H1 (cell line): ENCODE data around the gene RAP1B. TPM values are rescaled to one million over a fixed set of nuclear protein-coding genes. Genes with fewer than 3 reads are reported as not detected.

ENCODE experiments used
- BACH1 ChIP-seq: IDR thresholded peaks from 2 replicates; pipeline ENCODE4 v1.6.1; 2012; ENCODE audit warnings: low read length, improper control_type of control experiment
- KDM1A ChIP-seq: fragments of 200-600, 300-600 bp; sonication (generic); IDR thresholded peaks from 2 replicates; pipeline ENCODE4 v1.7.1; 2016; ENCODE audit warnings: mild to moderate bottlenecking, low read length, borderline replicate concordance
- RBBP5 ChIP-seq: IDR thresholded peaks from 2 replicates; pipeline ENCODE4 v1.7.1; 2012; ENCODE audit warnings: low read depth, mild to moderate bottlenecking, inconsistent platforms, low read length, moderate library complexity, borderline replicate concordance
- polyA plus RNA-seq, 7 experiments: library from polyadenylated mRNA; depleted of rRNA in 3 of 7; stranded (reverse) in 5 of 7; unstranded in 2 of 7; fragments of >200 nt in 5 of 7; fragments of 200-250 nt in 2 of 7; gene quantifications; 1 replicate in 5 of 7; 2 replicates in 1 of 7; 4 replicates in 1 of 7; pipeline versions ENCODE4 v1.2.1 to v1.2.3, GENCODE V29; 2011 to 2013; ENCODE audit warnings: missing spikeins in 2 of 7, mixed read lengths in 2 of 7
- total RNA-seq: library from RNA; stranded (reverse); fragmentation: NEBNext Ultra II Directional; extraction: Animal tissue kit (Norgen Biotek cat#: 25700); gene quantifications from 2 replicates; pipeline ENCODE4 v1.2.1, GENCODE V29; 2021
- TF ChIP-seq, protein P1 (sequence below): fragments of 300-600 bp; sonication (generic); IDR thresholded peaks from 2 replicates; pipeline ENCODE4 v1.7.1; 2012; ENCODE audit warnings: low read length, moderate library complexity, mild to moderate bottlenecking, inconsistent platforms; ENCODE audit not compliant: insufficient replicate concordance
- TF ChIP-seq, protein P2 (sequence below): IDR thresholded peaks from 2 replicates; pipeline ENCODE4 v1.6.1; 2012; ENCODE audit warnings: low read length, inconsistent platforms

Gene RAP1B
- total and polyA plus RNA-seq, 2 of the 8 experiments (the other 6 are each of a cell fraction or from before 2014, with no cell fraction given), result 61.4 to 112 TPM

DNA sequence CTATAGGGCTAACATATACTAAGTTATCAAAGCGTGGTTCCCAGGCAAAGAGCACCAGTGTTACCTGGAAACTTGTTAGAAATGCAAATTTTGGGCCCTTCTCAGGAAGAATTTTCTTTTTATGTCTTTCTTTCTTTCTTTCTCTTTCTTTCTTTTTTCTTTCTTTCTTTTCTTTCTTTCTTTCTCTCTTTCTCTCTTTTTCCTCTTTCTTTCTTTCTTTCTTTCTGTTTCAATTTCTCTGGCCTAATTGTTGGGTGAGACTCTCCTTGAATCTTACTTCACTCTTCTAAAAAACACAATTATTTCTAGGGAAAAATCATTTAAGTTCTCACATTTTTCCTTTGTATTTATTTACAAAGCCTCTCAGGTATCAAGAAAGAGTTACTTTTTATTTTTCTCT lies 46.5 kb upstream of the RAP1B start (continued):
- TF ChIP-seq, protein P1, sequence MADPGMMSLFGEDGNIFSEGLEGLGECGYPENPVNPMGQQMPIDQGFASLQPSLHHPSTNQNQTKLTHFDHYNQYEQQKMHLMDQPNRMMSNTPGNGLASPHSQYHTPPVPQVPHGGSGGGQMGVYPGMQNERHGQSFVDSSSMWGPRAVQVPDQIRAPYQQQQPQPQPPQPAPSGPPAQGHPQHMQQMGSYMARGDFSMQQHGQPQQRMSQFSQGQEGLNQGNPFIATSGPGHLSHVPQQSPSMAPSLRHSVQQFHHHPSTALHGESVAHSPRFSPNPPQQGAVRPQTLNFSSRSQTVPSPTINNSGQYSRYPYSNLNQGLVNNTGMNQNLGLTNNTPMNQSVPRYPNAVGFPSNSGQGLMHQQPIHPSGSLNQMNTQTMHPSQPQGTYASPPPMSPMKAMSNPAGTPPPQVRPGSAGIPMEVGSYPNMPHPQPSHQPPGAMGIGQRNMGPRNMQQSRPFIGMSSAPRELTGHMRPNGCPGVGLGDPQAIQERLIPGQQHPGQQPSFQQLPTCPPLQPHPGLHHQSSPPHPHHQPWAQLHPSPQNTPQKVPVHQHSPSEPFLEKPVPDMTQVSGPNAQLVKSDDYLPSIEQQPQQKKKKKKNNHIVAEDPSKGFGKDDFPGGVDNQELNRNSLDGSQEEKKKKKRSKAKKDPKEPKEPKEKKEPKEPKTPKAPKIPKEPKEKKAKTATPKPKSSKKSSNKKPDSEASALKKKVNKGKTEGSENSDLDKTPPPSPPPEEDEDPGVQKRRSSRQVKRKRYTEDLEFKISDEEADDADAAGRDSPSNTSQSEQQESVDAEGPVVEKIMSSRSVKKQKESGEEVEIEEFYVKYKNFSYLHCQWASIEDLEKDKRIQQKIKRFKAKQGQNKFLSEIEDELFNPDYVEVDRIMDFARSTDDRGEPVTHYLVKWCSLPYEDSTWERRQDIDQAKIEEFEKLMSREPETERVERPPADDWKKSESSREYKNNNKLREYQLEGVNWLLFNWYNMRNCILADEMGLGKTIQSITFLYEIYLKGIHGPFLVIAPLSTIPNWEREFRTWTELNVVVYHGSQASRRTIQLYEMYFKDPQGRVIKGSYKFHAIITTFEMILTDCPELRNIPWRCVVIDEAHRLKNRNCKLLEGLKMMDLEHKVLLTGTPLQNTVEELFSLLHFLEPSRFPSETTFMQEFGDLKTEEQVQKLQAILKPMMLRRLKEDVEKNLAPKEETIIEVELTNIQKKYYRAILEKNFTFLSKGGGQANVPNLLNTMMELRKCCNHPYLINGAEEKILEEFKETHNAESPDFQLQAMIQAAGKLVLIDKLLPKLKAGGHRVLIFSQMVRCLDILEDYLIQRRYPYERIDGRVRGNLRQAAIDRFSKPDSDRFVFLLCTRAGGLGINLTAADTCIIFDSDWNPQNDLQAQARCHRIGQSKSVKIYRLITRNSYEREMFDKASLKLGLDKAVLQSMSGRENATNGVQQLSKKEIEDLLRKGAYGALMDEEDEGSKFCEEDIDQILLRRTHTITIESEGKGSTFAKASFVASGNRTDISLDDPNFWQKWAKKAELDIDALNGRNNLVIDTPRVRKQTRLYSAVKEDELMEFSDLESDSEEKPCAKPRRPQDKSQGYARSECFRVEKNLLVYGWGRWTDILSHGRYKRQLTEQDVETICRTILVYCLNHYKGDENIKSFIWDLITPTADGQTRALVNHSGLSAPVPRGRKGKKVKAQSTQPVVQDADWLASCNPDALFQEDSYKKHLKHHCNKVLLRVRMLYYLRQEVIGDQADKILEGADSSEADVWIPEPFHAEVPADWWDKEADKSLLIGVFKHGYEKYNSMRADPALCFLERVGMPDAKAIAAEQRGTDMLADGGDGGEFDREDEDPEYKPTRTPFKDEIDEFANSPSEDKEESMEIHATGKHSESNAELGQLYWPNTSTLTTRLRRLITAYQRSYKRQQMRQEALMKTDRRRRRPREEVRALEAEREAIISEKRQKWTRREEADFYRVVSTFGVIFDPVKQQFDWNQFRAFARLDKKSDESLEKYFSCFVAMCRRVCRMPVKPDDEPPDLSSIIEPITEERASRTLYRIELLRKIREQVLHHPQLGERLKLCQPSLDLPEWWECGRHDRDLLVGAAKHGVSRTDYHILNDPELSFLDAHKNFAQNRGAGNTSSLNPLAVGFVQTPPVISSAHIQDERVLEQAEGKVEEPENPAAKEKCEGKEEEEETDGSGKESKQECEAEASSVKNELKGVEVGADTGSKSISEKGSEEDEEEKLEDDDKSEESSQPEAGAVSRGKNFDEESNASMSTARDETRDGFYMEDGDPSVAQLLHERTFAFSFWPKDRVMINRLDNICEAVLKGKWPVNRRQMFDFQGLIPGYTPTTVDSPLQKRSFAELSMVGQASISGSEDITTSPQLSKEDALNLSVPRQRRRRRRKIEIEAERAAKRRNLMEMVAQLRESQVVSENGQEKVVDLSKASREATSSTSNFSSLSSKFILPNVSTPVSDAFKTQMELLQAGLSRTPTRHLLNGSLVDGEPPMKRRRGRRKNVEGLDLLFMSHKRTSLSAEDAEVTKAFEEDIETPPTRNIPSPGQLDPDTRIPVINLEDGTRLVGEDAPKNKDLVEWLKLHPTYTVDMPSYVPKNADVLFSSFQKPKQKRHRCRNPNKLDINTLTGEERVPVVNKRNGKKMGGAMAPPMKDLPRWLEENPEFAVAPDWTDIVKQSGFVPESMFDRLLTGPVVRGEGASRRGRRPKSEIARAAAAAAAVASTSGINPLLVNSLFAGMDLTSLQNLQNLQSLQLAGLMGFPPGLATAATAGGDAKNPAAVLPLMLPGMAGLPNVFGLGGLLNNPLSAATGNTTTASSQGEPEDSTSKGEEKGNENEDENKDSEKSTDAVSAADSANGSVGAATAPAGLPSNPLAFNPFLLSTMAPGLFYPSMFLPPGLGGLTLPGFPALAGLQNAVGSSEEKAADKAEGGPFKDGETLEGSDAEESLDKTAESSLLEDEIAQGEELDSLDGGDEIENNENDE, result no peak
- TF ChIP-seq, protein P2, sequence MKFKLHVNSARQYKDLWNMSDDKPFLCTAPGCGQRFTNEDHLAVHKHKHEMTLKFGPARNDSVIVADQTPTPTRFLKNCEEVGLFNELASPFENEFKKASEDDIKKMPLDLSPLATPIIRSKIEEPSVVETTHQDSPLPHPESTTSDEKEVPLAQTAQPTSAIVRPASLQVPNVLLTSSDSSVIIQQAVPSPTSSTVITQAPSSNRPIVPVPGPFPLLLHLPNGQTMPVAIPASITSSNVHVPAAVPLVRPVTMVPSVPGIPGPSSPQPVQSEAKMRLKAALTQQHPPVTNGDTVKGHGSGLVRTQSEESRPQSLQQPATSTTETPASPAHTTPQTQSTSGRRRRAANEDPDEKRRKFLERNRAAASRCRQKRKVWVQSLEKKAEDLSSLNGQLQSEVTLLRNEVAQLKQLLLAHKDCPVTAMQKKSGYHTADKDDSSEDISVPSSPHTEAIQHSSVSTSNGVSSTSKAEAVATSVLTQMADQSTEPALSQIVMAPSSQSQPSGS, result no peak
- no peak for TF ChIP-seq KDM1A
- no peak for TF ChIP-seq BACH1
- TF ChIP-seq RBBP5, result no peak
